ENCODE measurements around the gene CDR2L.
"Not testable (repeated sequence)": the region's sequence is repeated elsewhere in the genome, so short reads cannot be mapped to it uniquely, and the experiment has no call there.

The CDR2L gene

DNA sequence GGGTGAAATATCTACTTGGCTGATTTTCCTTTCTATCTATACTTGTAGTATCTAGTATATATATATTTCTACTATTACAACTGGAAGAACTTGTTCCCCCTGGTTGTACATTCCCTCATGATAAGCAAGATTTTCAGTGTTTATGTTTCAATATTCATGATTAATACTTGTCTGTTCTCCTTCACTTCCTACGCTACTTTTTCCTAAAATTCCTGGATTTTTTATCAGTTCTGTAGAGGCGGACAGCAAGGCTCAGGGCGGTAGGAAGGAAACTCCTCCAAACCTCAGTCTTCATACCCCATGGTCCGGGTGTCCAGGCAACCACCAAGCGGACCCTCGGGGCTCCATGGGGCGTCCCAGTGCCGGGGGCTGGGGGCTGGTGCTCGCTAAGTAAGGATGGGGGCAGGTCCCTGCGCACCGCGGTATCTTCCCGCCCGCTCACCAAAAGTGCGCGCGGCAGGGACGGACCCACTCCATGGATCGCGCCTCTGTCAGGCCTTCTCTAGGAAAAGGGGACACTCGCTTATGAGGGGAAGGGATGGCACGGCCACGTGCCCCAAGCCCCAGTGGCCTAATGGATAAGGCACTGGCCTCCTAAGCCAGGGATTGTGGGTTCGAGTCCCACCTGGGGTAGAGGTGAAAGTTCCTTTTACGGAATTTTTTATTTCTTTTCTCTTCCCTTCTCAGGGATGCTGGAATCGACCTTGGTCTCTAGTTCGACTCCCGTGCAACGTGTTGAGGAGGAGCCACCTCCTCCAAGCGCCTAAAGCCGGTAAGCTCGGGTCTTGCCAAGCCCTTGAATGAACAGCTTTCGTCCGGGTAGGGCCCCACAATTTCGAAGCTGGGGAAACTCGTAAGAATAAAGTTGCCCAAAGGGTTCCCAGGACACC lies 46.2 kb downstream of the CDR2L start:
- peak overlapping the region; percentile 84 for H3K4me3 ChIP-seq (ENCODE audit: low read depth, low read length)
- peak; percentile 74 for DNase-seq (ENCODE audit: low read depth)
- TF ChIP-seq, protein P1, sequence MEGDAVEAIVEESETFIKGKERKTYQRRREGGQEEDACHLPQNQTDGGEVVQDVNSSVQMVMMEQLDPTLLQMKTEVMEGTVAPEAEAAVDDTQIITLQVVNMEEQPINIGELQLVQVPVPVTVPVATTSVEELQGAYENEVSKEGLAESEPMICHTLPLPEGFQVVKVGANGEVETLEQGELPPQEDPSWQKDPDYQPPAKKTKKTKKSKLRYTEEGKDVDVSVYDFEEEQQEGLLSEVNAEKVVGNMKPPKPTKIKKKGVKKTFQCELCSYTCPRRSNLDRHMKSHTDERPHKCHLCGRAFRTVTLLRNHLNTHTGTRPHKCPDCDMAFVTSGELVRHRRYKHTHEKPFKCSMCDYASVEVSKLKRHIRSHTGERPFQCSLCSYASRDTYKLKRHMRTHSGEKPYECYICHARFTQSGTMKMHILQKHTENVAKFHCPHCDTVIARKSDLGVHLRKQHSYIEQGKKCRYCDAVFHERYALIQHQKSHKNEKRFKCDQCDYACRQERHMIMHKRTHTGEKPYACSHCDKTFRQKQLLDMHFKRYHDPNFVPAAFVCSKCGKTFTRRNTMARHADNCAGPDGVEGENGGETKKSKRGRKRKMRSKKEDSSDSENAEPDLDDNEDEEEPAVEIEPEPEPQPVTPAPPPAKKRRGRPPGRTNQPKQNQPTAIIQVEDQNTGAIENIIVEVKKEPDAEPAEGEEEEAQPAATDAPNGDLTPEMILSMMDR (IDR thresholded peaks at IDR 0.05; ENCODE audit: control insufficient read depth, extremely low read depth, insufficient read depth), result no peak

DNA sequence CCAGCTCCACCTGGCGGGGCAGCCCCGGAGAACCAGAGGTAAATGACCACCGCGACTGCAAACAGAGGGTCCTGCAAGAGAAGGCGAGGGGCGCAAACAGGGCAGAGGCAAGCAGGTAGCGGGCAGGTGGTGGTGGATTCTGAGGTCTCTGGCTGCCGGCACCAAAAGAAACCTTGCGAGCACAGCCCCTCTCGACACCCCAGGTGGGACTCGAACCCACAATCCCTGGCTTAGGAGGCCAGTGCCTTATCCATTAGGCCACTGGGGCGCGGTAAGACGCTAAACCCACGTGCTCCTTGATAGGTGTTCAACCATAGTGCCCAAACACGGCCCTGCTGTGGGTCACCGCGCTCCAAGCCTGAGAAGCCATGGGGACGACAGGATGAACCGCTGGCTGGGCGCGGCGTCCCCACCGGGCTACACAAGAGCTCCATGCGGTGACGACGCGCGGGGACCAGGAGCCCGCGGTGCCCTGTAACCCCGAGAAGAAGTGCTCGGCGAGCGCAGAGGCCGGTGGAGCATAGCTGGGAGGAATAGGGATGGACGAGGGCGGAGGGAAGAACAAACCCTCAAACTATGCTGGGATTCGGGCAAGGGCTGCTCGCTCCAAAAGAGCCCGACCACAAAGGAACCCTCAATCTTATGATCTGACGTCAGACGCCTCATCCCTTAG lies 46.9 kb downstream of the CDR2L start:
- peak; percentile 69 for DNase-seq (ENCODE audit: low read depth)
- TF ChIP-seq, protein P1 (IDR thresholded peaks at IDR 0.05; ENCODE audit: control insufficient read depth, extremely low read depth, insufficient read depth), result 0 out of 2 replicates have a peak, but pooled peaks have one; percentile 8
- peak overlapping the region; percentile 84 for H3K4me3 ChIP-seq (ENCODE audit: low read depth, low read length)

DNA sequence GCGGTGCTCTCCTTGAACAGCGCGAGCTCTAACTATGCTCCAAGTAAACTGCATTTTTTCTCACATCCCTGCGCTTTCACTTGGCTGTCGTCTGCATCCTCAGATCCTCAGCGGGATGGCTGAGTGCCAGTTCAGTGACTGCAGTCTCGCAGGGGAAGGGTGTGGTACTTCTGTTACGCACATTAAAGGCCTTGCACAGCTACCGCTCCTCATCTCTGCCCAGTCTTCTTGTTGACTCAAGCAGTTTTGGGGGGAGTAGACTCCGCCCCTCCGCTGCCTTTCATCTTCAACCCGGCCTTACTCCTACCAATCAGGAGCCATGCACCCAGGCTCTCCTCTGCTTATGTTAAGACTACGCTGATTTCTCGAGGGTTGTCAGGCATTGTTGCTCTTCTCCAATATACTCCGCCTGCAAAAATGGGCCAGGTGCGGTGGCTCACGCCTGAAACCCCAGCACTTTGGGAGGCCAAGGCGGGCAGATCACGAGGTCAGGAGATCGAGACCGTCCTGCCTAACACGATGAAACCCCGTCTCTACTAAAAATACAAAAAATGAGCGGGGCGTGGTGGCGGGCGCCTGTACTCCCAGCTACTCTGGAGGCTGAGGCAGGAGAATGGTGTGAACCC lies 49.3 kb downstream of the CDR2L start:
- no peak for DNase-seq (ENCODE audit: low read depth)
- TF ChIP-seq, protein P1 (IDR thresholded peaks at IDR 0.05; ENCODE audit: control insufficient read depth, extremely low read depth, insufficient read depth), result no peak
- no peak overlapping the region for H3K4me3 ChIP-seq (ENCODE audit: low read depth, low read length)

DNA sequence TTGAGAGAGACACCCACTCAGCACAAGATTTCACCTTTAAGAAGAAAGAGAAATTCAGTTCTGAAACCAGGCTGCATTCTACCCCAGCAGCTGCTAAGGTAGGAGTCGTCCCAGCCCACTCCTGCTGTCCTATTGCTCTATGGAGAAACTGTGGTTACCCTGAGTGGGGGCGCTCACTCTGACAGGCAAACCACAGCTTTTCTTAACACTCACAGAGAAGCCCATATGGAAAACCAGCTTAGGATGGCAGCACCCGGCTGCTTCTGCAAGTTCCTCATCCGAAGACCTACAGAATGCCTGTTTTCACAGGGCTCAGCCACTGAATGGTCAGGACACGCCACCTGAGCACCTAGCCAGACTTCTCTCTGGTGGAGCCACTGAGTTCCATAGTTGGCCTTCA lies 51.8 kb downstream of the CDR2L start:
- no peak overlapping the region for H3K4me3 ChIP-seq (ENCODE audit: low read depth, low read length)
- TF ChIP-seq, protein P1 (IDR thresholded peaks at IDR 0.05; ENCODE audit: control insufficient read depth, extremely low read depth, insufficient read depth), result no peak
- DNase-seq (ENCODE audit: low read depth), result no peak

DNA sequence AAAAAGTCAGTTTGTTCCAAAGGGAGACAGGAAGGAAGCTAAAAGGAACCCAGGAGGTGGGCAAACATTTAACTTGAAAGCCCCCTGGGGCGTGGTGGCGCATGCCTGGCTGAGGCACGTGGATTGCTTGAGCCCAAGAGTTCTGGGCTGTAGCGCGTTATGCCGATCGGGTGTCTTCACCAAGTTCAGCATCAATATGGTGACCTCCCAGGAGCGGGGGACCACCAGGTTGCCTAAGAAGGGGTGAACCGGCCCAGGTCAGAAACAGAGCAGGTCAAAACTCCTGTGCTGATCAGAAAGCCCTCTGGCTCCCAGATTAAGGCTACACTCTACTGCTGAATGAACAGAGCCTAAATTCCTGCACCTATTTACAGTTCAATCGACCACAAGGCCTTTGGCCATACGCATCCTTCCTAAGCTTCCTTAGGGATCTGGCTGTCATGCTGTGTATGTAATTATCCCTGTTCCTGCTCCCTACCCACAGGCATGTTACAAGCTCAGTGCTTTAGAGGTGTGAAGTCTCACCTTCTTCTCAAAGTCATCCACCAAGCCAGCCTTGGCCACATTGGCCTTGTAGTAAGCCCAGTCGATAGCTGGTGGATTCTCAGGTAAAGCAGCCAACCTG lies 54.3 kb downstream of the CDR2L start:
- TF ChIP-seq, protein P1 (IDR thresholded peaks at IDR 0.05; ENCODE audit: control insufficient read depth, extremely low read depth, insufficient read depth), result no peak
- no peak overlapping the region for H3K4me3 ChIP-seq (ENCODE audit: low read depth, low read length)
- no peak for DNase-seq (ENCODE audit: low read depth)

DNA sequence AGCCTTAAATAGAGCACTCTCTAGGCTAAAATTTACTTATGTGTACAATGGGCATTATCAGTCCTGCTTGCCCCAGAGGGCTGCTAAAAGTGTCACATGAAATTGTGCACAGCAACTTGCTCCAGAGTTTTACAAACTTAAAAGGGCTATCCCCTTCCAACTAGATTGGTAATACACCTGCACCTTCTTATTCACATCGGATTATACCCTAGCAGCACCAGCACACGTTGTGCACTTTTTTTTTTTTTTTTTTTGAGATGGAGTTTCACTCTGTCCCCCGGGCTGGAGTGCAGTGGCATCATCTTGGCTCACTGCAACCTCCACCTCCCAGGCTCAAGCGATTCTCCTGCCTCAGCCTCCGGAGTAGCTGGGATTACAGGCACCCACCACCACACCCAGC lies 56.4 kb downstream of the CDR2L start:
- not testable (repeated sequence) for DNase-seq (ENCODE audit: low read depth); H3K4me3 ChIP-seq (ENCODE audit: low read depth, low read length)

DNA sequence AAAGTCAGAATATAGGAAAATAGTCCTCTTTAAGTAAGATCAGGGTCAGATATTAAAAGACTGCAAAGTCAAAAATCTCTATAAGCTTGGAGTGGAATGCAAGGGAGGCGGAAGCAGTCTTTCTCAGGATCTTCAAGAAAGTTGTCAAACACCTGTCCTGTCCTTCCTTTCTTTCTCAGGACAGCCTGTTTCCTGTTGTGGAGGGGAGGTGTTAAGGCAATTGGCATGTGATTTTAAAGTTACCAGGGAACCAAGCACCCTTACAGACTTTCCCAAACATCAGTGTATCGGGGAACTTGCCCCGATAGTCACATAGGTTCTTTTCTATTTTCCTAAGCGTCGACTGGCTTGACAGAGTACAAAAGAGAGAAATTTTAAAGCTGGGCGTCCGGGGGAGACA lies 57.3 kb downstream of the CDR2L start:
- no peak overlapping the region for H3K4me3 ChIP-seq (ENCODE audit: low read depth, low read length)
- no peak for DNase-seq (ENCODE audit: low read depth)
- TF ChIP-seq, protein P1 (IDR thresholded peaks at IDR 0.05; ENCODE audit: control insufficient read depth, extremely low read depth, insufficient read depth), result no peak

DNA sequence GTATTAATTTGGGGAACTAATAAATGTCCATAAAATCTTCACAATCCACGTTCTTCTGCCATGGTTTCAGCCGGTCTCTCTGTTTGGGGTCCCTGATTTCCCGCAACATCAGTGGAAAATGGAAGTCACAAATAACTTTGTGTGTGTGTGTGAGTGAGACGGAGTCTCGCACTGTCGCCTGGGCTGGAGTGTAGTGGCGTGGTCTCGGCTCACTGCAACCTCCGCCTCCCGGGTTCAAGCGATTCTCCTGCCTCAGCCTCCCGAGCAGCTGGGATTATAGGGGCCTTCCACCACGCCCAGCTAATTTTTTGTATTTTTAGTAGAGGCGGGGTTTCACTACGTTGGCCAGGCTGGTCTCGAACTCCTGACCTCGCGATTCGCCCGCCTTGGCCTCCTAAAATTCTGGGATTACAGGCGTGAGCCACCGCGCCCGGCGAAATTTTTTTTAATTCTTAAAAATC lies 58.5 kb downstream of the CDR2L start:
- peak overlapping the region; percentile 95 for H3K4me3 ChIP-seq (ENCODE audit: low read depth, low read length)

More for the DNA sequence above, 58.5 kb downstream of the CDR2L start:
- DNase-seq (ENCODE audit: low read depth), result not testable (repeated sequence)
